ENCODE results near the gene OR6J1. TPM values are rescaled to one million over a fixed set of nuclear protein-coding genes. Genes with fewer than 3 reads are reported as not detected.

Gene OR6J1
- total and polyA plus RNA-seq, 2 experiments from 2014 or later: not detected

DNA sequence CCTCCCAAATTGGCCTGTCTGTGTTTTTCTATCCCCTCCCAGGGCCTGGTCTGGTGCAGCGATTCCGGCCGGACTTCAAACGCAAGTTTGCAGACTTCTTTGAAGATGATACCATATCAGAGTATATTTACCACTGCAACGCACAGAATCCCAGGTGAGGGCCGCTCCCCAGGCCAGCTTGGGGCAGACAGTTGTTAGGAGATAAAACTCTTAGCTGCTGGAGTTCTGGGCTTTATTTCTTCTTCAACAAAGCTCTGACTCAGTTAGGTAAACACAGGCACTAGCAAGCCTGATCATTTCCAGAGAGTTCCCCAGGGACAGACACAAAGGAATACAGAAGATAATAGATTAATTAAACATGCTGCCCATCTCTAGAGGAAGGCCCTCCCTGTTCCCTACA is 37.8 kb downstream of the OR6J1 start:
- Histone ChIP-seq H3K4me3 (no peak overlapping the region), H3K9ac (no peak overlapping the region), H3K9me3 (ENCODE audit: low read depth) (no peaks in the 10 kb centered on the region), H3K27me3 (replicated peaks; ENCODE audit: insufficient read depth) (no peaks in the 10 kb centered on the region), H3K36me3 (ENCODE audit: low read depth) (peaks cover 45% of the 10 kb centered on the region), H3F3A (ENCODE audit: insufficient read depth) (no peaks in the 10 kb centered on the region), H3K79me2 (ENCODE audit: insufficient read depth) (no peaks in the 10 kb centered on the region), H3K9me2 (ENCODE audit: insufficient read depth) (no peaks in the 10 kb centered on the region), H3K4me1 (ENCODE audit: insufficient read depth) (peaks cover 9% of the 10 kb centered on the region), H3K27ac (no peak overlapping the region), H2AFZ (no peak overlapping the region), H4K20me1 (ENCODE audit: insufficient read depth) (no peaks in the 10 kb centered on the region), H3K4me2 (ENCODE audit: unreplicated experiment) (no peak overlapping the region)
- TF ChIP-seq EZH2 (IDR thresholded peaks at IDR 0.05; ENCODE audit: insufficient read depth, poor library complexity, severe bottlenecking) (no peak), EZH2phosphoT487 (IDR thresholded peaks at IDR 0.05; ENCODE audit: insufficient read depth, low read depth) (no peak)
- in situ Hi-C loops (cut with MboI): no loop called here
- WGBS, 2 experiments (ENCODE audit: low coverage in 1 of 2, low lambda C conversion rate in 2 of 2, missing lambda C conversion rate in 2 of 2): 97 to 99% methylated on average over 6 of the region's 6 CpGs
- DNase-seq: no peak

- Histone ChIP-seq H3K4me3 (no peak overlapping the region), H3K79me2 (ENCODE audit: insufficient read depth) (peaks cover 20% of the 10 kb centered on the region), H3F3A (ENCODE audit: insufficient read depth) (no peaks in the 10 kb centered on the region), H3K4me2 (ENCODE audit: unreplicated experiment) (no peak overlapping the region), H3K9me3 (ENCODE audit: low read depth) (no peaks in the 10 kb centered on the region), H4K20me1 (ENCODE audit: insufficient read depth) (no peaks in the 10 kb centered on the region), H2AFZ (no peak overlapping the region), H3K36me3 (ENCODE audit: low read depth) (peaks cover 34% of the 10 kb centered on the region), H3K9me2 (ENCODE audit: insufficient read depth) (no peaks in the 10 kb centered on the region), H3K27me3 (replicated peaks; ENCODE audit: insufficient read depth) (no peaks in the 10 kb centered on the region), H3K27ac (0 out of 2 replicates have a peak overlapping the region, but pooled peaks have one; percentile 19), H3K4me1 (ENCODE audit: insufficient read depth) (peaks cover 26% of the 10 kb centered on the region), H3K9ac (no peak overlapping the region)
- peak; percentile 57 for DNase-seq
- TF ChIP-seq EZH2phosphoT487 (IDR thresholded peaks at IDR 0.05; ENCODE audit: insufficient read depth, low read depth) (no peak), EZH2 (IDR thresholded peaks at IDR 0.05; ENCODE audit: insufficient read depth, poor library complexity, severe bottlenecking) (no peak)
- in situ Hi-C loops (cut with MboI): no loop called here
Measured at GRCh38 chr14:22602862-22603261, 41.3 kb downstream of the OR6J1 start.

DNA sequence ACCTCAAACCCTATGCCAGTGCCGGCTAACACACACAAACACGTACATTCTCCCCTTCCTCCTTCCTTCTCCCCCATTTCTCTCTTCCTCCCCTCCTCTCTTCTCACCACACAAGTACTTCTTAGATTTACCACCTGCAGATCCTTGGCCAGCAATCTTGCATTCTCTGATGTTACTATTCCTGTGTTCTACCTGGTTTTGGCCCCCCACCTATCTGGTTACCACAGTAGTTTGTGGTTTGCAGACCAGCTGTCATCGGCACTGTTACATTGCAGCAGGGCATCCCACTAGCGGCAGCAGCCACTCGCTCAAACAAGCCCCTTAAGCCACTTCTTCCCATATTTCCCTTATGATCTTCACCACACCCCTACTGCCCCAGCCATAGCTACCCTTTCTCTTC is 42.2 kb downstream of the OR6J1 start:
- Histone ChIP-seq H3K4me1 (ENCODE audit: insufficient read depth) (peaks cover 26% of the 10 kb centered on the region), H3K9ac (no peak overlapping the region), H3K9me2 (ENCODE audit: insufficient read depth) (no peaks in the 10 kb centered on the region), H3K4me2 (ENCODE audit: unreplicated experiment) (no peak overlapping the region), H3K79me2 (ENCODE audit: insufficient read depth) (peaks cover 20% of the 10 kb centered on the region), H3K27me3 (replicated peaks; ENCODE audit: insufficient read depth) (no peaks in the 10 kb centered on the region), H4K20me1 (ENCODE audit: insufficient read depth) (no peaks in the 10 kb centered on the region), H2AFZ (no peak overlapping the region), H3F3A (ENCODE audit: insufficient read depth) (no peaks in the 10 kb centered on the region), H3K4me3 (no peak overlapping the region), H3K36me3 (ENCODE audit: low read depth) (peaks cover 31% of the 10 kb centered on the region), H3K27ac (no peak overlapping the region), H3K9me3 (ENCODE audit: low read depth) (no peaks in the 10 kb centered on the region)
- TF ChIP-seq EZH2phosphoT487 (IDR thresholded peaks at IDR 0.05; ENCODE audit: insufficient read depth, low read depth) (no peak), EZH2 (IDR thresholded peaks at IDR 0.05; ENCODE audit: insufficient read depth, poor library complexity, severe bottlenecking) (no peak)
- 96 to 98% methylated on average over 5 of the region's 5 CpGs for WGBS, 2 experiments (ENCODE audit: low coverage in 1 of 2, low lambda C conversion rate in 2 of 2, missing lambda C conversion rate in 2 of 2)
- no peak for DNase-seq
- in situ Hi-C loops (cut with MboI): no loop called here

DNA sequence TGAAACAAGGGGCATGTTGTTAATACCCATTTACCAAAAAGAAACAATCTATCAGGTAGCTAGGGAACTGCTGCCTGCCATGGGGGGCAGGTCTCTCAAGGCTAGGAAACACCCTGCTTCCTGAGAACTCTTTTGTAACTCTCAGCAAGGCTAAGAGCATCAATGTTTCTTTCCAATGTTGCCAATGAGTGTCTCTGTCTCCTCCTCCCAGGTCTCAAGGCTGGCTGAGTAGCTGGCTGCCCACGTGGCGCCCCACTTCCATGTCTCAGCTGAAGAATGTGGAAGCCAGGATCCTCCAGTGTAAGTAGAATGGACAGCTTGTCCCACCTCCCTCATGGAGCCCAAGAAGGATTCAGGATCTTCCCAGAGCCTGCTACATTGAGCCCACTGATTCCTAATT is 42.7 kb downstream of the OR6J1 start:
- Histone ChIP-seq H3K9me3 (ENCODE audit: low read depth) (no peaks in the 10 kb centered on the region), H3K9ac (no peak overlapping the region), H3K9me2 (ENCODE audit: insufficient read depth) (no peaks in the 10 kb centered on the region), H3K27me3 (replicated peaks; ENCODE audit: insufficient read depth) (no peaks in the 10 kb centered on the region), H4K20me1 (ENCODE audit: insufficient read depth) (no peaks in the 10 kb centered on the region), H3K4me2 (ENCODE audit: unreplicated experiment) (no peak overlapping the region), H3F3A (ENCODE audit: insufficient read depth) (no peaks in the 10 kb centered on the region), H3K27ac (no peak overlapping the region), H2AFZ (no peak overlapping the region), H3K4me3 (no peak overlapping the region), H3K4me1 (ENCODE audit: insufficient read depth) (peaks cover 26% of the 10 kb centered on the region), H3K79me2 (ENCODE audit: insufficient read depth) (peaks cover 20% of the 10 kb centered on the region), H3K36me3 (ENCODE audit: low read depth) (peaks cover 28% of the 10 kb centered on the region)
- 94 to 100% methylated on average over 2 of the region's 2 CpGs for whole genome bisulfite sequencing, 2 experiments (ENCODE audit: low coverage in 1 of 2, low lambda C conversion rate in 2 of 2, missing lambda C conversion rate in 2 of 2)
- TF ChIP-seq EZH2phosphoT487 (IDR thresholded peaks at IDR 0.05; ENCODE audit: insufficient read depth, low read depth): no peak
- no peak for TF ChIP-seq EZH2 (IDR thresholded peaks at IDR 0.05; ENCODE audit: insufficient read depth, poor library complexity, severe bottlenecking)
- DNase-seq: no peak
- in situ Hi-C loops (cut with MboI): no loop called here

GRCh38 chr14:22600027-22600426 is 44.1 kb downstream of the OR6J1 start:
- H3K36me3 ChIP-seq (ENCODE audit: low read depth): peaks cover 19% of the 10 kb centered on the region
- no peaks in the 10 kb centered on the region for H3K9me3 ChIP-seq (ENCODE audit: low read depth)
- no peak overlapping the region for H3K4me3 ChIP-seq
- no peak overlapping the region for H3K9ac ChIP-seq
- H2AFZ ChIP-seq: no peak overlapping the region
- in situ Hi-C loops (cut with MboI): no loop called here
- H3K27ac ChIP-seq: no peak overlapping the region
- no peaks in the 10 kb centered on the region for H3K9me2 ChIP-seq (ENCODE audit: insufficient read depth)
- peak overlapping the region; percentile 85 for H3K4me2 ChIP-seq (ENCODE audit: unreplicated experiment)
- peaks cover 20% of the 10 kb centered on the region for H3K79me2 ChIP-seq (ENCODE audit: insufficient read depth)
- H3F3A ChIP-seq (ENCODE audit: insufficient read depth): no peaks in the 10 kb centered on the region
- TF ChIP-seq EZH2 (IDR thresholded peaks at IDR 0.05; ENCODE audit: insufficient read depth, poor library complexity, severe bottlenecking): no peak
- TF ChIP-seq EZH2phosphoT487 (IDR thresholded peaks at IDR 0.05; ENCODE audit: insufficient read depth, low read depth): no peak
- H4K20me1 ChIP-seq (ENCODE audit: insufficient read depth): no peaks in the 10 kb centered on the region
- no peak for DNase-seq
- no peaks in the 10 kb centered on the region for H3K27me3 ChIP-seq (replicated peaks; ENCODE audit: insufficient read depth)
- H3K4me1 ChIP-seq (ENCODE audit: insufficient read depth): peaks cover 26% of the 10 kb centered on the region
